NOMO-1 (cell line): ENCODE measurements around the gene SLC35A4.

ENCODE experiments used
- DNase-seq, 2 experiments: peaks; one replicate each; lab custom pipeline; 2025; ENCODE audit not compliant: unreplicated experiment in 2 of 2; lab: John Stamatoyannopoulos, UW

Gene SLC35A4

DNA sequence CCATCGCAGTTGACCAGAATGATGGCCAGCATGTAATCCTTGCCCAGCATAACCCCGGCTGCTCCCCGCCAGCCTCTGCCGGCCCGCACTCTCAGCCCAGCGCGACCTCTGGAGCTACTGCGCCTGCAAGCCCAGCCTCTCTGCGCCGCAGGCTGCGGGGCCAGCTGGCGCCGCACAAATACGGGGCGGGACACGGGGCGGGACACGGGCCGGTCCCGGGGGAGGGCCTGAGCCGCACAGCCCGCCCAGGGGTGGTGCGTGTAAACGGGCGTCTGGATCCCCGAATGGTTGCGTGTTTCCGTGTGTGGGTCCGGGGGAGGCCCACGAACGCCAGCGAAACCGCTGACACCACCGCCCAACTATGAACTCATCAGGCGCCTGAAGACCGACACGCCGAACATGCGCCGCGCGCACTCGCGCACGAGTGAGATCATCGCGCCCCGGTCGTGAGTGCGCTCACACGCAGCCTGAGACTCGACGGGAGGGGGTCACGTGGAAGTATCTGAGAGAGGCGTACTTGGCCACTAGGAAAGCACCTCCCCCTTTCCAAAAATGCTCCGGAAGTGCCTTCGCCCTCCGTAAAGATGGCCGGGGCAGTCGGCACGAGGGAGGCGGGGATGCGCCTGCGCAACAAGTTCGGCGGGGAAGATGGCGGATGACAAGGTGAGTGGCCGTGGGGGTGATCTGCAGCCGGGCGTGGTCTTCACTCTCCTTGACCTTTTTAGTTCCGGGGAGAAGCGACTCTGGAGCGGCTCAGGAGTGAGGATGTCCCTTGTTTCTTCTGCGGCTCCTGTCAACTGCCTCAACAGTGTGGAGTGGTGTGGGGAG, at the start of gene SLC35A4, which contains the start of gene APBB3:
Gene SLC35A4 (plus strand): TSS at position 633 of the 828 bp plus-strand sequence. CDS start 2,342 bp downstream, outside the sequence.
Gene APBB3 (minus strand): TSS at position 403 of the 828 bp plus-strand sequence. CDS start 353 bp downstream, at position 50.
- DNase-seq, result peak; percentile 98 to 99

DNA sequence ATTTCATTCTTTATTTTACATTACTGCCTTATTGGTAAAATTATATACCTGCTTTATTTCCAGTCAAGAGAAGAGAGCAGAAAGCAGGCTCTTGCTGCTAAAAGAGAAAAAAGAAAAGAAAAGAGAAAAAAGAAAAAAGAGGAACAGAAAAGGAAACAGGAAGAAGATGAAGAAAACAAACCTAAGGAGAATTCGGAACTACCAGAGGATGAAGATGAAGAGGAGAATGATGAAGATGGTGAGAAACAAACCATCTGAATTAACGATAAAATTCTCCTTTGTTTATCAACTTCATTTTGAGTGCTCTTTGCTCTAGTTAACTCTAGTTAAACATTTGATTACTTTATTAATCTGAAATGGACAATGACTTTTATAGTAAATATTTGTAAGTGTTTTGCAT, 40.6 kb upstream of the SLC35A4 start:
- no peak for DNase-seq

DNA sequence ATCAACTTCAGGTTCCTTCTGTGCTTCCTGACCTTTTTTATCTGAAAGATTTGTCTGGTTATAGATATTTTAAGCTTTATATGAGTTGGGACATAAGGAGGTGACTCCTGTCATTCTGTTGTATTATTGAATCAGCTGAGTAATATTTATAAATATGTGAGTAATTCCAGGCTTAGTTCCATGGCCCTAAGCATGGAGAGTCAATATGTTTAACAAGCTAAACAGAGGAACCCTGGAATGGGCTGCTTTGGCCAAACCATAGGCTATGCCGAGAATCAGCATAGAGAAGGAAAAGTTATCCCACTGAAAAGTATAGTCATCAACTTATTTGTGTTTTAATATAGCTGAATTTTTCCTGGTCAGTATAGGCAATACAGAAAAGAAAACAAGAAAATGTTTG, 24.4 kb upstream of the SLC35A4 start:
- DNase-seq, result no peak

DNA sequence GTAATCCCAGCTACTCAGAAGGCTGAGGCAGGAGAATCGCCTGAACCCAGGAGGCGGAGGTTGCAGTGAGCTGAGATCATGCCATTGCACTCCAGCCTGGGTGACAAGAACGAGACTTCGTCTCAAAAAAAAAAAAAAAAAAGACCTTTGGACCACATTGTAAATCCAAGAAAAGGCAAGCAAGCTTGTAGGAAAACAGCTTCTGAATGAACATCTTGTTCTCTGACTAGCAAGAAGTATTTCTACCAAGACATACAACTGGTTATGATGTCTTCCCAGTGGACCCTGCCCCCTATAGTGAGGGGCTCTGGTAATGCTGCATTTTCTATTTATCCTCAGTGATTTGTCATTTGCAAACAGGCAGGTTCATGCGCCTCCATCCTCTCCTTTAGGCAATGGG, 21.7 kb upstream of the SLC35A4 start:
- no peak for DNase-seq

- DNase-seq, result no peak
Measured at GRCh38 chr5:140544986-140545385, 19.6 kb upstream of the SLC35A4 start.

DNA sequence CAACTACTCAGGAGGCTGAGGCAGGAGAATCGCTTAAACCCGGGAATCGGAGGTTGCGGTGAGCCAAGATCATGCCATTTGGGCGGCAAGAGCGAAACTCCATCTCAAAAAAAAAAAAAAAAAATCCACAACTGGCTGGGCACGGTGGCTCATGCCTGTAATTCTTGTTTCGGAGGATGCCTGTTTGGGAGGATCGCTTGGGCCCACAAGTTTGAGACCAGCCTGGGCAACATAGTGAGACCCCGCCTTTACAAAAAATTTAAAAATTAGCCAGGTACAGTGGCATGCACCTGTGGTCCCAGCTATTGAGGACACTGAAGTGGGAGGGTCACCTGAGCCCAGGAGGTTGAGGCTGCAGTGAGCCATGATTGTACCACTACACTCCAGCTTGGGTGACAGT, 19.0 kb upstream of the SLC35A4 start:
- no peak for DNase-seq

GRCh38 chr5:140546851-140547507, 17.6 kb upstream of the SLC35A4 start:
- no peak for DNase-seq

GRCh38 chr5:140547508-140548299, 16.9 kb upstream of the SLC35A4 start, which contains the start of gene EIF4EBP3:
TSS of gene EIF4EBP3 (plus strand) at chr5:140547662. CDS start at chr5:140547738, 76 bp downstream.
- DNase-seq, result peak; percentile 85 to 93

DNA sequence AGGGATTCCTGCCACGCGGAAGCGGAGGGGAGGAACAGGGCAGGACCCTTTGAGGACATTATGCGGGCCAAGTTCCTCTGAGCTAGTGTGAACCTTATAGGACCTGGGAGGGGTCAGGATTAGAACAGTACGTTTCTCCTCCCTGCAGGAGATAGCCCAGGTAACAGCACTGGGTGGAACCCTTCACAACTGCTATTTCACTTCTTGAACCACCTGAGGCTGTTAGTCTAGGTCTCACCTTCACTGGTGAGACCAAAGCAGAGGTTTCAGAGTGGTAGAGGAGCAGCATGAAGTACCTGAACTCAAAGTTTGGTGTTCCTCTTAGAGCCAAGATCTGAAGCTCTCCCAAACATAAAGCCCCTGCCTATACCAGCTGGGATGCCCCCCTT, 16.3 kb upstream of the SLC35A4 start:
- no peak for DNase-seq

GRCh38 chr5:140548791-140549190, 15.8 kb upstream of the SLC35A4 start:
- no peak for DNase-seq

DNA sequence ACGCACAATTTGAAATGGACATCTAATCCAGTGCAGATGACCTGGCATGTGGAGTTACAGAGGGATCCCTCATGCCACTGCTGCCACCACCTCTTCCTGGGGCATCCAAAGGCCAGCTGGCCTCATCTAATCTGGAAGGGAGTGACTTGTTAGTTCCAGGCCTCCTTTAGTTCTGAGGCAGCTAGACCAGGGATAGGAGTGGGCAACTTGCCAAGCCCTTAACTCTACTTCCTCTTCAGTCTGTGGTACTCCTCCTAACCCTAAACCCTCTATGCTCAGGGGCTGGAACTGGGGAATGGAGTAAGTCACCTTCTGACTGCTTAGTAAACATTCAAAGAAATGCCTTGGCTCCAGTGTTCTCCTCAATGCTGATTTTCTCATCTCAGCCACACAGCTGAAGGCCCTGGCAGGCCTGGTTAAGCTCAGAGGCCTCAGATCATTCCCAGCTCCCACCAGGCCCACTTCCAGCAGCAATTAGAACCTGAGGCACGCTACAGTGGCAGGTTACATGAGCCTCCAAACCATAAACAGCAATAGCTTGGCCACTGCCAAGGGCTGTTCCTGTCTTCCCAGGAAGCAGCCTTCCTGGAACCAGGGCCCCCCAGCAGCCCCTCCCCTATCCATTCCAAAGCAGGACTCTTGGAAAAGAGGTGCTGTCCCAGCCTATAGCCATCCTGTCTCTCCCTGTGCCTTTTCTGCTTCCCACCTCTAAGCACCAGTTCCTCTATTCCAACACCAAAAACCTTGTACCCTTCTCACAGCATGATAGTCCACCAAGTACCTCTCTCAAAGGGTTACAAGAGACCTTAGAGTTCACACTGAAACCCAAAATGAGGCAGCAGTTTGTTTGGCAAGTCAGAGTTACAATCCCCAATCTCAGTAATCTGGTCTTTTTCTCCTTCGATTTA, 15.1 kb upstream of the SLC35A4 start:
- peak; percentile 38 to 85 for DNase-seq

DNA sequence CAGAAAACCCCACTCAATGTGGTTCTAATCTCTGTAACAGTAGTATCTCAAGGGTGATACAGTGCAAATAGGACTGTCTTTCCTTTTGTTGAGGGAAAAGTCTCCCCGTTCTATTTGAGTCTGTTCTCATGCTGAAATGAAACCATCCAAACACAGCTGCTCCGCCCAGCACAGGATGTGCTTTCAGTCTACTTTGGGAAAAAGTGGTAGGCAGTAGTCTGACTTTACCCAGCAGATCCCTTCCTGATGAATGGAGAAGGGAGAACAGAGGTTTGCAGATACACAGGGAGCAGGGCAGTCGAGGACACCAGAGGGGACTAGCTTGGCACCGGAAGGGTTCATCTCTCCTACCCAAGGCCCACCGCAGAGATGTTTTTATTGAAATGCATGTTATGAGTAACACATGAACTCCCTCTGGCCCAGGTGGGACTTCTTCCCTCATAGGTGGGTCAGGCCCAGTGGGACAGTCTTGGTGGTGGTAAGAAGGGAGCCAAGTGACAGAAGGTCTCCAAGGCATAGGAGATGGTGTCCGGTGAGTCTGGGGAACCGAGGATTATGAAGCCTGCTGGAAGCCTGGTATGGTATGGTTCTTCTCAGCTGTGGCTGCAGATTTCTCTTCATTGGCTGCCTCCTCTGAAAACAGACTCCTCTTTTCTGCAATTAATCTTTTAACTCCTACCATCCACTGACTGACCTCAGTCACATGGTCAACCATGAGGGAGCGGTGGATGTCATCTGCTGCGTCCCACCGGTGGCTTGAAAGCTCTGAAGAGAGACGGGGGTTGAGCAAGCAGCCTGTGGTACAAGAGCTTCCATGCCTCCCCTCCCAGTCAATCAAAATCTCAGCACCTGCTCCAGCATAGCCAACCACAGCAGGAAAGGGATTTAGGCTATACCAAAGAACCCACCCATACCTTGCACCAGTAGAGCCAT, 14.2 kb upstream of the SLC35A4 start:
- no peak for DNase-seq

- no peak for DNase-seq
Measured at GRCh38 chr5:140551872-140552271, 12.8 kb upstream of the SLC35A4 start.

DNA sequence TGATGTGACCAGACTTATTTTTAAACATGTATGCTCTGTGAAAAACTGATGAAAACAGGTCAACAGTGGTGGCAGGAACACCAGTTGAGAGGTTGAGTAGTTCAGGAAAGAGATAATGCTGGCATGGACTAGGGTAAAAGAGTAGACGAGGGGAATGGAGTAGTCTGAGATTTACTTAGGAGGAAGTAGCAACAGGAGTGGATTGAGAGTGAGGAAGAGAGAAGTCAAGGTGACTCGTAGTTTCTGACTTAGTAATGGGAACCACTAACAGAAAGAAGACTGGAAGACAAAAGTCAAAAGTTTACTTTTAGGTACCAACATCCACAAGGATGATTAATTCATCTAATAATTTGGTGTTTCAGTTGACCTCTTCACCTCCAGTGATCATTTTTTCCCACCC, 11.0 kb upstream of the SLC35A4 start:
- DNase-seq, result peak in 1 of 2 experiments; percentile 33

GRCh38 chr5:140554454-140554853, 10.2 kb upstream of the SLC35A4 start:
- DNase-seq, result peak in 1 of 2 experiments; percentile 61

GRCh38 chr5:140555747-140556312, 8.8 kb upstream of the SLC35A4 start:
- DNase-seq, result peak in 1 of 2 experiments; percentile 32

DNA sequence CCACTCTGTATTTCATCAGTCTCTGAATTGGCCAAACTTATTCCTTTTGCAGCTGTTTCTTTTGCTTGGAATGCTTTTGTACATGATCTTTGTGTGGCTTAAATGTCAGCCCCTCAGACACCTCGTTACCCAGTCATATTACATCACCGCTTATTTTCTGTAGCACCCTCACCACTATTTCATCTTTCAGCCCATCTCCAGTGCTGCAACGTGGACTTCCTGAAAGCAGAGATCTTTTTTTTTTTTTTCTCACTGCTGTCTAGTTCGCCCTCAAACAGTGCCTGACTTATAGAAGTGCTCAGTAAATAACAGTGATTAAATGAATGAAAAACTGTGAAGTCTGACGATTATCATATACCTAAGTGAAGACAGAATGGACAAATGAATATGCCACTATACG, 8.2 kb upstream of the SLC35A4 start:
- DNase-seq, result peak in 1 of 2 experiments; percentile 48

- DNase-seq, result peak; percentile 87 to 94
Measured at GRCh38 chr5:140557136-140557805, 7.4 kb upstream of the SLC35A4 start, which contains the start of gene SRA1. TSS of gene SRA1 (minus strand) at chr5:140557473. CDS start at chr5:140557452, 21 bp downstream.
